HG03025 (cell line): ENCODE results near the gene MEIKIN.

ENCODE experiments used
- ATAC-seq: cut with Tn5 transposase; IDR thresholded peaks from one replicate; pipeline ENCODE4 v1.9.1; 2021; ENCODE audit warnings: mild to moderate bottlenecking, moderate library complexity; ENCODE audit not compliant: unreplicated experiment, low FRiP score

The MEIKIN gene, protein sequence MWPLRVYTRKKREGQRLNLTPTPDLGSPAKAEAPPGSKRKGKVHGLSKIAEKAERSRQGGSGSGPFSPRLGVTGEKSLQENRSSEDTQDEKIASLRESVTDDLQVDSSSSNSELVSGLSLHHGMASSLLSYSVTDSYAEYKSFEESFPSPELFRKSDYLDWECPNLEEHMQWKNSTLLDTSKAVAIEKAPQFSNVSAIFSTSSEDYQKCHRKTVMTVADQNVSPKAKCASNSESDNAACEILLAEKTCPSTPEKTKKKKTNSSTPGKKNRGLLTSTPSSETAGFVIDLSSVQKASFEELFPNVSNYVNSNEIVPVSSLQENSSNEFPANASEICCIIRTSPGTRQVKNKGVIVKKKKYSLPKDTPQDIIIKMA

DNA sequence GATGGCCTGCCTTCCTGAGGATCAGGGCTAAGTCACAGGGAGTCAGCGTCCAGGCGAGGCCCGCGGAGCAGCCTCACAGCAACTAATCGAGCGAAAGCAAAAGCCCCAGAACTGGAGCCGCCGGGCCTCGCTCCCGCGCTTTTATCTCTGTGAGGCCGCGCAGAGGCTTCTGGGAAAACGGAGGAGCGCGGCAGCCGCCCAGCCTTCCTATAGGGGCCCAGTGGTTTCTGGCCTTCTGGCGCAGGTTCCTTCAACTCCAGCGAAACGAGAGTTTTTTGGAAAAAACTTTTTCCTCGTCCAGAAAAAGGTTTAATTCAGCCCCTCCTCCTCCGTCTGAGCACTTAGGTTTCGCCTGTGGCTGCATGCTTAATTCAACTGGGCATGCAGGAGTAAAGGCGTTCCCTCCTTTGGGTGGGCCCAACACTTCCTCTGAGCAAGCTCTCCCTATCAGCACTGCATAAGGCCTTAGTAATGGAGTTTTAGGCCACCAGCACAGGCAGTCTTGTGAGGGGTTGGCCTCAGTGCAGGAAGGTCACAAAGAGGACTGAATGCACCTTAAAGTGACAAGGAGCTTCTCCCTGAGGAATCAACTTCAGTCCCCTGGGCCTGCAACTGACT, at the start of gene MEIKIN:
TSS of gene MEIKIN (minus strand) at position 113 of the 618 bp plus-strand sequence. CDS start 158 bp downstream, outside the sequence.
- ATAC-seq: no peak

DNA sequence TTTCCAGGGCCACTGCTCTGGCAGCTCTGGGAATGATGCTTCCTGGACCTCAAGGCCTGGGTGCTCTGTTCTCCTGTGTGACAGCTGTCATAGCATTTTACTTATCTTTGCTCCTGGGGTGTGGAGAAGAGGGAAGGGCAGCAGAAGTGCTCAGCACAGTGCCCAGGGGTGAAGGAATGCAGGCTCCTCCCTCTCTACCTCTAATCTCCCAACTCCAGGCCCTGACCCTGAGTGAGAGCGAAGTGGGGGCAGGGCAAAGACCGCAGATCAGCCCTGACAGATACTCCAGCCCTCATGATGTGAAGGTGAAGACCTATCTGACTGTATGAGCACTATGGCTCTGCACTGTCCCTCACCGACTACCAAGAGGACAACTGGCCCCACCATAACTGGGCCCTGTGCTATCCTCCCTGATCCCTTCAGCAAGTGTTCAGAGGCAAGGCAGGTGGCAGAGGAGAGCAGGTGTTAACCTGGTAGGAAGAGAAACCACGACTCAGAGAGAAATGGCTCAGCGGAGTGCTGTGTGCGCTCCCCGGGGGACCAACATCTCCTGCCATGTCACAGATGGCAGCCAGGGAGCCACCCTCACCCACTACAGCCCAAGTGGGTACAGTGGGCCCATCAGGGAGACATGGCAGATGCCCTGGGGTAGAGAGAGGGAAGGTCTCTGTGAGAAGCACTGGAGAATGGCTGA, 49.2 kb upstream of the MEIKIN start:
- no peak for ATAC-seq

DNA sequence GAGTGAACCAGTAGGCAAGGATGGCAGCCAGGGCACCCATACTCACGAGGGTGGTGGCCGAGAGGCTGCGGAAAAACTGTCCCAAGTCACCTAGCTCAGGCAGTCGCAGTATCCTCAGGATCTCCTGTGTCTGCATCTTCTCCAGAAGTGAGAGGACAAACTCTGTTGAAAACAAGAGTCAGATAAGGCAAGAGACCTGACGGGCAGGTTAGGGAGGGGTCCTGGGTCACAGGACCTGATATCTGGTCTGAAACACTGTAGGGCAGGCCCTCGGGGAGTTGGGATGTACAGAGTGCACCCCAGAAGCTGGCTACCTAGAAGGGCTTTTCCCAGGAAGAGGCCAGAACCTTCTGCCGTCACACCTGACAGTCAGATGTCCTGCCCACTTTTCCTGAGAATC, 48.6 kb upstream of the MEIKIN start:
- ATAC-seq: no peak

DNA sequence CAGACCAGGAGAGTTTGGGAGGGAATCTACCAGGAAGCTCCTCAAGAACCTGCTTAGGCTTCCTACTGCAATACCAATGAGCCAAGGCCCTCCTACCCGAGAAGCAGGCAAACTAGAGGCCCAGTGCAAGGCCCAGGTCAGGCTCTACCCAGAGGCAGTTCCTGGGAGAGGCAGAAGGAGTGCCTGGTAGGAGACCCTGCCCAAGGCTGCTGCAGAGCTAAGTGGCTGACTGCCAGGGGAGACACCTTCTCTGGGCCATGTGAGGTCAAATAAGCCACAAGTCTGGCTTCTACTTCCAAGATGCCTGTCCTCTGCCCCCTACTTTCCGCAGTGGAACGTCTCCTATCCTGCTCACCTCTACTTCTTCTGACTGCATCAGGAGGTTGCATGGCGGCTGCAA, 48.2 kb upstream of the MEIKIN start:
- no peak for ATAC-seq

DNA sequence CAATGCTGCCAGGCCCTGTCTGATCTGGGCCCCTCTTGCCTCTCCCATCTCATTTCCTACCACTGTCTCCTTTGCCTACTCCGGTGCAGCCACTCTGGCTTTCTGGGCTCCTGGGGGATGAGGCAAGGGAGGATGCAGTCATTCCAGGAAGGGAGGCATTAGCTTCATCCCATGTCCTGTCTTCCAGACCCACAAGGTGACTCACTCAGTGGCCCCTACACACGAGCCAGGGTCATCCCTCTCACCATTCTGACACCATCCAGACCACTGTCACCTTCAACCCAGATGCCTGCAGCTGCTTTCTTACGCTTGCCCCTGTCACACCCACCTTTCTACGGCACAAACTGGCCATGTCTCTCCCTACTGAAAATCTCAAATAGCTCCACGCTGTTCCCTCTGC, 46.9 kb upstream of the MEIKIN start:
- ATAC-seq: no peak

DNA sequence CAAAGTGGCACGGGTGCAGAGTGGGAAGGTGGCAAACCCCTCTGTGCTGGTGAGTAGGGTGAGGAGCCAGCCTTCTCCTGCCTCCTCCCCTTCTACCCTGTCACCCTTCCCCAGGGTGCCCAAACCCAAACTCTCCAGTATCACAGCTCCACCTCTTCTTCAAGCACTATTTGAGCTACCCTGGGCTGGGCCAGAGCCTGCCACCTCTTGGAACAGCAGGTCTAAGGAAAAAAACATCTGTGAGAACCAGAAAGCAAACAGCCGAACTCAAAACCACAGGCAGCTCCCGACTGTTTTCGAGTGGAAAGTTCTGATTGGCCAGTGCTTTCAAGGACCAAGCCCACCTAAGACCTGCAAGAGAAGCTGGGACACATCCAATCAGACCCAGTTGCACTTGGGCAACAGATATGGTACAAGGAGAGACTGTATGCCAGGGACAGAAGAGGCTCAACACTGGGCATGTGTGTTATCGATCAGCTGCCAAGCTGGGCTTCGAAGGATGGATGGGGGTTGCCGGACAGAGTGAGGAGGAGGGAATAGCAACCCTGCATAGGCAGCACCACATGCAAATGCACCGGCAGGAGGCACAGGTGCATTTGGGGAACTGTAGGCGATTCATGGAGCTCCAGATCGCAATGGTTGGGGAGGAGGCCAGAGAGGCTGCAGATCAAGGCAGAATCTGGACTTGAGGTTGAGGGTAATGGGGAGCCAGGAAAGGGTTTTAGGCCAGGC, 46.3 kb upstream of the MEIKIN start:
- no peak for ATAC-seq

DNA sequence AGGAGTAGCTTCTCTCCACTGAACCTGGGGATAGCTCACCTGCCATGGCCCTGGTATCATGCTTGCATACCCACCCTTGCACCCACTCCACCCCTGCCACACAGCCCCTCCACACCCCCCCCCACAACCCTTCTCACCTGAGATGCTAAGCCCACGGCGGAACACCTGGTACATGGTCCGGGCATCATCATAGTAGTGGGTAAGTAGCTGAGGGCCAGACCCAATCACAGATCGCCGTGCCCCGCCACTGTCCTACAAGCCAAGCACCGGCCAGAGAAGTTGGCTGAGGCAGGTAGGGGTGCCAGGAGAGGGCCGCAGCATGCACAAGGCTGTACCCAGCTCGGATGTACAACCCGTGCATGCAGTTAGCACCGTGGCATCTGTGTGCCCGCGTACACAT, 45.3 kb upstream of the MEIKIN start:
- ATAC-seq: no peak

DNA sequence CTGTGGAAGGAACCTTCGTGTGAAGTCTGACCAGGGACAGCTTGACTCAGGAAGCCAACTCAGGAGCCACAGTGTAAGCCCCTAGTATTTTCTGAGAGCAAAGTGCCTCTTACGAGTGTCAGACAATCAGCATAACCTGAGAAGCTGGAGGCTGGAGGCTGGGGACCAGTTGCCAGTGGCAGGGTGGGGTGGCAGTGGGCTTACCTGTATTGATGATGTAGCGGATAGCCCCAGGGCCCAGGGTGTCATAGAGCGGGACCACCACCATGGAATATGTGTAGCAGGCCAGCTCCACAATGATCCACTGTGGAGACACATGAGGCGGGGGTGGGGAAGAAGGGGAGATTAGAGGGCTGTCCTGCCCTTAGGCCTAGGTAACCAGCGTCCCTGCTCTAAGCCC, 43.1 kb upstream of the MEIKIN start:
- no peak for ATAC-seq

DNA sequence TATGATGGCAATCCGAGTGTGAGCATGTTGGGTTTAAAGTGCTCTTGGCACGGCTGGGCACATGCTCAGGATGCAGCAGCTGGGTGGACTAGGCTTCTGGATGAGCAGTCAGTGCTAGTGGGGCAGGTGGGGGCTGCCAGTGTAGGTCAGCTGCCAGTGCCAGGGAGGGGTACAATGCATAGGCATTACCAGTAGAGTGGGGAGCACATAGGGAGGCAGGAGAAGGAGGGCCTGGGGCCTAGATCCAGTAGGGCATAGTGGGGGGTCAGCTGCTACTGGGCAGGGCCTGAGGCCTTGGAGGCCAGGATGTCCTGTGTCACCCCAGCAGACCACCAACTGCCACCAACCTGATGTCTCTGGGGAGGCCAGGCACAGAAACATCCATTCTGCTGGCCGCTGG, 41.8 kb upstream of the MEIKIN start:
- no peak for ATAC-seq

DNA sequence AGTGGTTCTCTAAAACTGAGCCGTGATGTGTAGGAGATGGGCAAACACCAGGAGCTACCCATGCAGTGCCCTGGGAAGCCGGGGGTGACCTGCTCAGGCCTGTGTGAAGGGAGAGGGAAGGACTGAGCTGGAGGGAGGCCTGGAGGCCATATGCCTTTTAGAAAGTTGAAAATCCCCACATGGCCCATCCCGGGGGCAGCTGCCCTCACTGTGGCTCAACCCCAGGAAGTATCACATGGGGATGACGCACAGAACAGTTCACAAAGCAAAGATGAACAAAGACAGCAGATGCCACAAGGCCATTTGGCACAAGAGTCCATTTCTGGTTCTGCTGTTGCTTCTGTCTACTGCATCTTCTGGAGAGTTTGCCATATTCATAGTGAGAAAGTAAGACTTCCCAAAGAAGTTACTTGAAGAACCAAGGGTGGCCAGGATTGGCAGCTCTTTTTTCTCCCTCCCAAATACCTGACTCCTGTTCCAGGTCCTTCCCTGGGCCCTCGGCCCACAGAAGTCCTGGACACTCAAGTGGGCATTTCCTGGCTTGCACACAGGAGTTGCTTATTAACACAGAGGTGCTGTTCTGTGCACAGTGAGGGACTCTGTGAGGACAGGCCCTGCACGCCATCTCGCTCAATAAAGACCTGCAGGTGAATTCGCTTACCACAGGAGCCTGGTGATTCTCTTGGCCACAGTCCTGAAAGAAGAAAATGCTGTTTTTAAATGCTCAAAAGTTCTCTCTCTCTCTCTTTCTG, 40.9 kb upstream of the MEIKIN start:
- ATAC-seq: no peak

DNA sequence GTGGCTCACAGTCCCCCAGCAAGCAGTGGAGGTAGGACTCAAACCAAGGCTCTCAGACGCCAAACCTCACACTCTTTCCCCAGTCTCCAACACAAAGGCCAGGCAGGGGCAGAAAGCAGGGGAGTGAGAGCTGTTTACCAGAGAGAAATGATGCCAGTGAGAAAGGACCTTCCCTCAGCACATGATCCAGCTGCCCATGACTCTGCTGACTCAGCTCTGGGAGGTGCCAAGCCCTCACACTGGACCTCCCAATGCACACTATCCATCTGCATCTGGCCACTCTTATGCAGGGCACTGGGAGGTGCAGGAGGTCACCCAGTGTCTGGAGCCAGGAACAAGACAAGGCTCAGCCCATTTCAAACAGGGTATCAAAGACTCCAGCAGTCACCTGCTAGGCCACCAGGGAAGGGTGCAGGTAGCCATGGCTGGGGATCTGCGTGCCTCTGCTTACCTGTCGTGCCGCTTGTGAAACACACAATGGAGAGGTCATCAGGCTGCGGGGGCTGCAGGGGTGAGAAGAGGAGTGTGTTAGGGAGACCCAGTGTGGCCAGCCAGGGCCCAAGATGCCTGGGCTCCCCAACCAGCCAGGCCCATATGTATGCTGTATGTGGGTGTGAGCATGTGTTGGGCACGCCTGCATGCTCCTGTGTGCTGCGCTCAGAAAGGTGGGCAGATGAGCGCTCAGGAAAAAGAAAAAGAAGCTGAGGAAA, 39.6 kb upstream of the MEIKIN start:
- no peak for ATAC-seq

DNA sequence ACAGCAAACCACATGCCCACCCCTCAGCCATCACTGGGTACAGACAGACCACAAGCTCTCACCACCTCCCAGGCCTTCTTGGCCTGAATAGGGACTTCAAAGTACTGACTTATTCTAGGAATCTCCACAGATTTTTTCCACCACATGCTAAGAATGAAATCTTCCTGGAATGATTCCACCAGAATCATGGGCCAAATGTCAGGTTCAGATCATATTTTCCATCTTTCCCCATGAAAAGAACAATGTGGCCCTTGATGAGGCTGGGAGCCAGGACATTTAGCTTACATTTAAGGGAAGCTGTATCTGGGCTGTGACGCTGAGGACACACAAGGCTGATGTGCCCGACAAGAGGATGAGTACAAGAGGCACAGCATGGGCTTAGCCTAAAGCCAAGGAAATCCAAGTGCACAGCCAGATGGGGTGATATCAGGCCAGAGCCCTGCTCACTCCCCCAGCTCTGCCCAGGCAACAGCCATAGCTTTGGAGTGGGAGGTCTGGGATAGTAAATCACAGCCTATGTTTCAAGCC, 37.8 kb upstream of the MEIKIN start:
- ATAC-seq: no peak

DNA sequence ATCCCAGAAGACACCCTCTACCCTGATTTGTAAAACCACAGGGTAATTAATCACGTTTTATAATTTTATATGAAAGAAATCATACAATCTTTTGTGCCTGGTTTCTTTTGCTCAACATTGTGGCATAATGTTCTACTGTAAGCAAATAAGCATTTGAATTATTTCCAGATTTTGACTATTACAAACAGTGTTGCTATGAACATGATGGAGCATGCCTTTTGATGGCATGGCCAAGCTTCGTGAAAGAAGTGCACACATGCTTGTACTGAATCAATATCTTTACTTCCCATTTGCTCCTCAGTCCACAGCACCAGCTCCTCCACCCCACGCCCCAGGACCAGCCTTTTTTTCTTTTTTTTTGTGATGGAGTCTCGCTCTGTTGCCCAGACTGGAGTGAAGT, 36.1 kb upstream of the MEIKIN start:
- ATAC-seq: no peak

DNA sequence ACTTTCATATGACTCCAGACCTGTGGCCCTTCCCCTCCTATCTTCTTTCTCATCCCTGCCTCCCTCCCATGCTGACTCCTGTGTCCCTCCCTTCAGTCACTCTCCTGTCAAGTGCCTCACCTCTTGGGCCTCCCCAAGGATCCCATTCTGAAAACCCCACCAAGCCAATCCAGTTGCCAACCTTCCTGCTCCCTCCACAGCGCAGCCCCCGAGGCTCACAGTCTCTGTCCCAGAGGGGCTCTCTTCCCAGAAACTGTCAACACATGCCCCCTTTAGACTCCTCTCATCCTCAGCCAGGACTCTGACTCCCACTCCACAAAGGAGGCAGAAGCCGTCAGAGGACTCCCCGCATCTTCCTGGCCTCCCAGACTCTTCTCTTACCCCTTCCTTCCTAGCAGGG, 35.2 kb upstream of the MEIKIN start:
- ATAC-seq: no peak

DNA sequence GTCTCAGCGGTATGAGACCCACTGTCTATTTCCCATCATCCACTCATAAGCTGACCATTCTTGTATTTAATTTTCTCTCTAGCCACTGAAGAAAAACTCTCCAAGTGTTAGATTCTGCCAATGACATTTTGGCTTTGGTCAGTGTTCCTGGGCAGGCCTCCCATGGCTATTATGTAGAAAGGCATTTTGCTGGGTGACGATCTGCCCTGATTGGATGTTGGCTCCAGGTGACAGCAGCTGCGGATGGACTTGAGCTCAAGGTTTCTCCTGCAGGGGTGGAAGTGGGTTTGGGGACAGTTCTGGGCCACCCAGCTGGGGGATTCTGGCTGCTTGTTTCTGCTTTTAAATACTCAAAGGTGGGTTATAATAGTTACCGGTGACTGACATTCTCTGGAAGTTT, 34.4 kb upstream of the MEIKIN start:
- no peak for ATAC-seq

DNA sequence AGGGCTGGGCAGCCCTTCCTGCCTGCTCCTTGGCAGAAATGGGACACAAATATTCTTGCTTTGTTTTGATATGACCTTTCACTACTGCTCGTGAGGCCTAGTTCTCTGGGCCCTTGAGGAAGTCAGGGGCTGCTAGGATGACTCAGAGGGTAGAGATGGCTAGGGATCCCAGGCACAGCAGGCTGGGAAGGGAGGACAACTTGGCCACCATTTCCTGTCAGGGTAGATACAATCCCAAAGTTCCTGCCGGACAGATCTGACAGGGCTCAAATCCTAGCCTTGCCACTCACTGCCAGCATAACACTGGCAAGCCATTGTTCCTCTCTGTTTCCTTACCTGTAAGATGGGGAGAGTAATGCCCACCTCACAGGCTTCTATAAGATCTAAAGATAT, 31.7 kb upstream of the MEIKIN start:
- ATAC-seq: no peak

DNA sequence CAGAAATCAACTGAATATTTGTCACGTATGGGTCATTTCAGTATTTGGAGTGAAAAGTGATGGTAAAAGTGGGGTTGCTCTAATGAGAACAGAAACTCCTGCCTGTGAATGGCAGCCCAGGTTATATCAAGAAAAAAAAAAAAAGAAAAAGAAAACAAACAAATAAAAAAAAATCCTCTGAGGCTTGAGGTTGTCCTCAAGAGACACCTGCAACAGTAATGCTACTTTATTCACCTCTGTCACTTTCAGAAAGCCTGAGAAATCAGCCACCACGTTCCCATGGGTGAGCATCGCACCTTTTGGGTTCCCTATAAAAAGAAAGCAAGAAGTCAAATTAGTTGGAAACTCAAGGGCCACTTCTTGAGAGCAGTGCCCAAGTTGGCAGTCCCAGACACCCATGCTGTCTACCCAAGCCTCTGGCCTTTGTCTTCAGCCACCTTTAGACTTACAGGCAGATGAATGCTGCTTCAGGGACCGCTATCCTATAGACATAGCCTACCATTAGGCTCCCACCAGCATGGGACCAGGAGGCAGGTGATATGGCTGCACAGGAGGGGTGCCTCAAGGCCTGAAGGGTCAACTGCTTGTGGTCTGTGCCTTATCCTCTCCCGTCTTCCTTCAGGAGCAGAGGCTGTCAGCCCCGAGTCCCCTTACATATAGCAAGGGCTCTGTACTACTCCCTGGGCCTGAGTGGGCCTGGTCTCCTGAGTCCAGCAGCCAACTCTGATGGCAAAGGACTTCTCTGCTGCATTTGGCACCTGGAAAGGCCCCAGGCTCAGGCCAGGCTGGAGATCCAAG, 31.1 kb upstream of the MEIKIN start:
- ATAC-seq: no peak

DNA sequence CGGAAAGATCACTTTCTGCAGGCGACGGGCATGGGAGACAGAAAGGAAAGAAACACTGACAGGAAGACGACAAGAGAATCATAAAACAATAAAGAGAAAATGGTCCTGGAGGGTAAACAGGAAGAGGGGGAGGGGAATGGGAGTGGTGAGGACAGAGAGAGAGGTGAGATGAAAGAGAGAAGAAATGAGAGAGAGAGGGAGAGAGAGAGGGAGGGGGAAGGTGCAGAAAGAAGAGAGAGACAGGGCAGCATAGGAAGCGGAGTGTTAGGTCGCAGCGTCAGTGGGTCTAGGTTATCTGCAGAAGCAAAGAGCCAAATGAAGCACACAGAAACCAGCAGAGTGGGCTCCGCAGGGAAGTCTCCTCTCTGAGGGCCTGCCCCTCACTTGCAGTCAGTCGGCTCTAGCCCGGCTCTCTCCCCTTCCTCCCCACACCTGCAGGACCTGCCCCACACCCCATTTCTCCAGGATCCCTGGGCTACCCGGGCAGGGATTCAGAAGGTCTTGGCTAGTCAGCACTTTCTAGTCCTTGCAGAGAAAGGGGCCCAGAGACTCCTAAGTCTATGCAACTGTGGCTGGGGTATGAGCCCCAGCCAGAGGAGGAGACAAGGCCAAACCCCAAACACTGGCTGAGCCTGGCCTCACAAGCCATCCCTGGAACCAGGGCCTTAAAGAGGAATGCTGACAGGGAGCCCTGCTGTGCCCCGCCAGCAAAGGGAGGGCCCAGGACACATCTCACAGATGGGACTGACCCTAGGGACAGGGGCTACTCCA, 29.7 kb upstream of the MEIKIN start:
- ATAC-seq: no peak
